ENCODE data around the gene WDR27.
"Not testable (repeated sequence)": the region's sequence is repeated elsewhere in the genome, so short reads cannot be mapped to it uniquely, and the experiment has no call there.

The WDR27 gene

DNA sequence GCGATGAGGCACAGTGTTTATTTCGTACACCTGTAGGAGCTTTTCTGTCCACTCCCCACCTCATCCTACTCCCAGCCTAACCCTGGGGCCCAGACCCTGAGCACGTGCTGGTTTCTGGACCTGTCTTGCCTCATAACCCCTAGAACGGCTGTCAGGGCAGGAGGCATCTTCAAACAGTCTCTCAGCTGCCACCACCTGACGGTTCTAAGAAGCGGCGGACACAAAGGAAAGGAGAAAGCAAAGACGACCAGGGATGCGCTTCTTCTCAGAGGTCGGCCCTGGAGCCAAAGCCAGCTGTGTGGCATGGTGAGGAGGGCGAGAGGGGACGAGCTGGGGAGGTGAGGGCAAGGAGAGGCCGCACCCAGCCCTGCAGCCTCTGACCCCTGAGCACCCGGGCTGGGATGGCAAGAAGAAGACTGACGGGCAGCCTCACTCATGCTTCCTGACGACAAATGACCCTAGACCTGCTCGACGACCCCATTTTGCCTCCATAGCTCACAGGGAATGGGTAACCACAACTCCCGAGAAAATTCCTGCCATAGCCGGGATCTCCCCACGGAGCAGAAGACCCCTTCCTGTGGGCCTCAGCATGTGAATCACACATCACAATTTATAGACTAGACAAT lies 62.1 kb downstream of the WDR27 start:
- DNase-seq (ENCODE audit: low read depth) = no peak

DNA sequence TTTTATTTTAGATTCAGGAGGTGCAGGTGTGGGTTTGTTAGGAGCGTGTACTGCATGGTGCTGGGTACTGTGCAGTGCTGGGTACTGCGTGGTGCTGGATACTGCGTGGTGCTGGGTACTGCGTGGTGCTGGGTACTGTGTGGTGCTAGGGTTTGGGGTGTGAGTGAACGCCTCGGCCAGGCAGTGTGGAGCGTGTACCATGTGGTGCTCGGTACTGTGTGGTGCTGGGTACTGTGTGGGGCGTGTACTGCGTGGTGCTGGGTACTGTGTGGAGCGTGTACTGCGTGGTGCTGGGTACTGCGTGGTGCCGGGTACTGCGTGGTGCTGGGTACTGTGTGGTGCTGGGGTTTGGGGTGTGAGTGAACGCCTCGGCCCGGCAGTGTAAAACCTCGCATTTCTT lies 62.9 kb downstream of the WDR27 start:
- DNase-seq (ENCODE audit: low read depth) = no peak

GRCh38 chr6:169638388-169638787 lies 63.4 kb downstream of the WDR27 start:
- no peak for DNase-seq (ENCODE audit: low read depth)

GRCh38 chr6:169635345-169635744 lies 66.5 kb downstream of the WDR27 start:
- no peak for DNase-seq (ENCODE audit: low read depth)

- no peak for DNase-seq (ENCODE audit: low read depth)
Observed at GRCh38 chr6:169632841-169633240, 69.0 kb downstream of the WDR27 start.

GRCh38 chr6:169629256-169629655 lies 72.6 kb downstream of the WDR27 start:
- DNase-seq (ENCODE audit: low read depth) = no peak

- DNase-seq (ENCODE audit: low read depth) = no peak
Observed at GRCh38 chr6:169627736-169628607, 73.9 kb downstream of the WDR27 start.

DNA sequence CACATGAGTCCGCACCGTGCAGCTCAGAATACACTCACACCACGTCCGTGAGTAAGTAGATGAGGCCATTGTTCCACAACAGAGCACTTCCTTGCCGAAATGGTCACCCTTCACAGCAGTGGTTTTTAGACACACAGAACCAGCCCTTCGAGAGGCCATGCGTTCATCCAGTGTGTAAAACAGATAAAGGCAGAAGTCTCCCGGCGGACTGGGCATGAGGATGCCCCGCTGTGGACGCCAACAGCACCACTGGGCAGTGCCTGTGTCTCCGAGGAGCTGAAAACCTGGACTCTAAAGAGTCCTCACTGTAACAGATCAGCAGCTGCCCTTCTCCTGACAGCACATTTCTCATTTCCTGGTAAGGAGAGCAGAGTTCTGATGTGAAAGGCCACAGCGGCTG lies 75.2 kb downstream of the WDR27 start:
- DNase-seq (ENCODE audit: low read depth) = no peak

DNA sequence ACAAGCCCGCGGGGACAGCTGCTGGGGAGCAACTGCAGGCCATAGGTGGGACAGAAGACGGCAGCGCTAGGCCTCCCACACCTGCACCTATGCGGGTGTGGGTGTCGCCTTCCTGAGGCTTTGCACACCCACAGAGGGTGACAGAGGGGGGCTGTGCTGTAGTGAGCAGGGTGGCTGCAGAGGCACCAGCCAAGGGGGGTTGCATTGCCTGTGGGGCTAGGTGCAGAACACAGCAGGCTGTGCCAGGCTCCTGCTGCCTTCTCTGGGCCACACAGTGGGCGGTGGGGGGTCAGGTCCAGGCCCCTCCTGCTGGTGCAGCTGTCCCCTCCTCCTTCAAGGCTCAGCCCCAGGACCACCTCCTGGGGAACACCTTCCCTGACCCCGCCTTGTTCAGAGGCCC lies 75.7 kb downstream of the WDR27 start:
- DNase-seq (ENCODE audit: low read depth) = no peak

DNA sequence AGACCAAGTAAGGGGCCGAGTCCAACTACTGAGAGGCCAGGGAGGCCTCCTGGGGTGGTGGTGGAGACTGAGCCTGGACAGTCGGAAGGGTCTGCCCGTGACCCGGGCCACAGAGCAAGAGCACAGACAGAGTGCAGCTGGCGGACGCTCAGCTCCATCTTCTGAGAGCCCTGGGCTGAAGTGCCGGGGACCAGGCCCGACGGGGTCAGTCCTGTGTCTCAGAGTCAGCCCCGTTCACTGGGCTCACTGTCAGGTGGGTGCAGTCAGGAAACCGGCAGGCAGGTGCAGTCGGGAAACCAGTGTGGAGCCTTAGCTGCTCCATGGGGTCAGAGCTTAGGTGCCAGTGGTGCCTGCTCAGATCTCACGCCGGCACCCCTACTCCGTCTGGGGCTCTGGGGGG lies 76.5 kb downstream of the WDR27 start:
- DNase-seq (ENCODE audit: low read depth) = no peak

- DNase-seq (ENCODE audit: low read depth) = no peak
Observed at GRCh38 chr6:169624785-169625184, 77.0 kb downstream of the WDR27 start.

GRCh38 chr6:169623975-169624374 lies 77.9 kb downstream of the WDR27 start:
- DNase-seq (ENCODE audit: low read depth) = no peak

DNA sequence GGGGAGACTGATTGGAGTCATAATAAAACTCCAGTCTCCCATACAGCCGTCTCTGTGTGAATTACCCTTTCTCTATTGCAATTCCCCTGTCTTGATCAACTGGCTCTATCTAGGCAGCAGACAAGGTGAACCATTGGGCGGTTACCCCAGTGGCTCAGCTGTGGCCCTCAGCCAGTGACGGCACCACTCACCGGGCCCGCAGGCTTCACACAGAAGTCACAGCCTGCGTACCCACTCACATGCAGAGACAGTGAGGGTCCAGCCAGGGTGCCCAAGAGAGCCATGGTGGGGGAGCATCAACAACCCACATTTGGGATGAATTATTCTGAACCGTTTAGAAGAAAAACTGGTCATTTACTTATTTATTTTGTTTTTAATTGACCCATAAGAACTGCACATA lies 78.5 kb downstream of the WDR27 start:
- no peak for DNase-seq (ENCODE audit: low read depth)

- no peak for DNase-seq (ENCODE audit: low read depth)
Observed at GRCh38 chr6:169622618-169623017, 79.2 kb downstream of the WDR27 start.

GRCh38 chr6:169621311-169621710 lies 80.5 kb downstream of the WDR27 start:
- DNase-seq (ENCODE audit: low read depth) = no peak

- DNase-seq (ENCODE audit: low read depth) = no peak
Observed at GRCh38 chr6:169620171-169621130, 81.4 kb downstream of the WDR27 start.

- DNase-seq (ENCODE audit: low read depth) = no peak
Observed at GRCh38 chr6:169619650-169620049, 82.2 kb downstream of the WDR27 start.

DNA sequence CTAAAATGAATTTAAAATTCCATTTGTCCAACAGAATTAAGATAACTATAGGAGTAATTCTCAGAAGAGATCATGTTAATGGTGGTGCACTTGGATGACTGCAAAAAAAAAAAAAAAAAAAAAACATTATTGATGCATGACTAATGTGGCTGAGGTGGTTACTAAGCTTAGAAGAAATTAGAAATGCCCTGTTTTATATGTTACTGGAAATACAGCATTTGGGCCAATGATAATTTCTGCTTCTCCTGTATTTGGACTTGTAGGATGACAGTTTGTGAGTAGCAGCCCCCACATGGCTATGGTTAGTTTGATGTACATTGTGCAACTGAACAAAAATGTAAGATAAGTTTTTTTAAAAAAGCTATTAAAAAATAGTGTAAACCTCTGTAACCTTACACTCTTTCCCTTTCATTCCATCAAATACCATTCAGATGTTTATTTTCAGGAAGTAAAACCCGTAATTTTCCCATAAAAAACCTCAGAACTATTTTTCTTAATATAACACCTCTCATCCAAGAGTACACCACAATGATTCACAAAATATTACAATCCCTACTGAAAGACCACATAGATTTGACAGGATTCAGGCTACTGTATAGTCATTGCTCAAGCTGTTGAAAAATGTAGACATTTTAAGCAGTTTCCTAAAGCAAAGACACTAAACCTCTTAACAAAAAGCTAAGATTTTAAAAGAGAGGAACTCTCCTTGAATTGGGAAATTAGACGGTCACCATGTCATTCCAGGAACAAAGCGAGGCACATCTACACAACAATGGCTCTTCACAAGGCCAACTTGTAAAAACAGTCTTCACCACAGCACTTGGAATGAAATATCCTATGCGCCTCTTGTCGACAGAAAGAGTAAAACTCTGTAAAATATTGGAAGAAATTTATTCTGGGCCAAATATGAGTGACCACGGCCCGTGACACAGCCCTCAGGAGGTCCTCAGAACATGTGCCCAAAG lies 83.0 kb downstream of the WDR27 start:
- no peak for DNase-seq (ENCODE audit: low read depth)

GRCh38 chr6:169617562-169617961 lies 84.3 kb downstream of the WDR27 start:
- no peak for DNase-seq (ENCODE audit: low read depth)

DNA sequence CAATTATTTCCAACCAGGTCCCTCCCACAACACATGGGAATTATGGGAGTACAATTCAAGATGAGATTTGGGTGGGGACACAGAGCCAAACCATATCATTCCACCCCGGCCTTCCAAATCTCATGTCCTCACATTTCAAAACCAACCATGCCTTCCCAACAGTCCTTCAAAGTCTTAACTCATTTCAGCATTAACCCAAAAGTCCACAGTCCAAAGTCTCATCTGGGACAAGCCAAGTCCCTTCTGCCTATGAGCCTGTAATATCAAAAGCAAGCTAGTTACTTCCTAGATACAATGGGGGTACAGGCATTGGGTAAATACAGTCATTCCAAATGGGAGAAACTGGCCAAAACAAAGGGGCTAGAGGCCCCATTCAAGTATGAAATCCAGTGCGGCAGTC lies 93.2 kb downstream of the WDR27 start:
- not testable (repeated sequence) for DNase-seq (ENCODE audit: low read depth)

DNA sequence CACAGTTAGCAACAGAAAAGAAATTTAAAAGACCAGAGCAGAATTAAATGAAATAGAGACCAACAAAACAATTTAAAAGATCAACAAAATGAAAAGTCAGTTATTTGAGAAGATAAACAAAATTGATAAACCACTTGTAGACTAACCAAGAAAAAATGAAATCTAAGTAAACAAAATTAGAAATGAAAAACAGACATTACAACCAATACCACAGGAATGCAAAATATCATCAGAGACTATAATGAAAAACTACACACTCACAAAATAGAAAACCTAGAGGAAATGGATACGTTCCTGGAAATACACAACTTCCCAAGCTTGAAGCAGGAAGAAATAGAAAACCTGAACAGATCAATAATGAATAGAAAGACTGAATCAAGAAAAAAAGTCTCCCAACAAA lies 97.8 kb downstream of the WDR27 start:
- DNase-seq (ENCODE audit: low read depth) = no peak
